Ovary (tissue), 9 donors: ENCODE data around the gene PRKAG1. TPM values are rescaled to one million over a fixed set of nuclear protein-coding genes. Genes with fewer than 3 reads are reported as not detected.
A peak's percentile ranks its signal among the peaks of the same experiment; 100 is the strongest.

ENCODE experiments used
- DNase-seq, 5 donors: peaks; one replicate each; pipeline ENCODE4 v3.0.0-alpha.2; 2019 to 2020
- H3K27ac ChIP-seq, 2 donors: fragments of 200-600 bp; one replicate each; pipeline versions ENCODE4 v1.5.1 to v1.8.0; 2019 to 2022
- H3K27me3 ChIP-seq: fragments of 200-600 bp; one replicate; pipeline ENCODE4 v1.8.0; 2022
- H3K36me3 ChIP-seq: fragments of 200-600 bp; sonication (generic); one replicate; pipeline ENCODE4 v1.5.1; 2019
- H3K4me1 ChIP-seq: one replicate; pipeline ENCODE4 v1.8.1; 2013; ENCODE audit warnings: mild to moderate bottlenecking, moderate library complexity; ENCODE audit not compliant: insufficient read depth
- H3K4me3 ChIP-seq: fragments of 200-600 bp; sonication (generic); one replicate; pipeline ENCODE4 v1.5.1; 2017
- H3K9me3 ChIP-seq, 2 donors: fragments of 200-600 bp in 1 of 2; sonication (generic) in 1 of 2; one replicate each; pipeline versions ENCODE4 v1.5.1 to v1.8.1; 2013 to 2019; ENCODE audit warnings: mild to moderate bottlenecking in 1 of 2, moderate library complexity in 1 of 2
- CTCF ChIP-seq, 3 donors: fragments of 450-650 bp in 2 of 3; fragments of 200-600 bp in 1 of 3; IDR thresholded peaks; one replicate each; pipeline versions ENCODE4 v1.5.1 to v1.8.0; 2016 to 2022; ENCODE audit warnings: antibody characterized with exemption in 3 of 3, mild to moderate bottlenecking in 1 of 3
- EP300 ChIP-seq: sonication (generic); formaldehyde crosslinking; IDR thresholded peaks from one replicate; pipeline ENCODE4 v1.6.1; 2017; ENCODE audit warnings: antibody characterized with exemption
- POLR2A ChIP-seq: fragments of 450-650 bp; IDR thresholded peaks from one replicate; pipeline ENCODE4 v1.6.1; 2017; ENCODE audit warnings: antibody characterized with exemption, mild to moderate bottlenecking, moderate library complexity
- WGBS, 3 donors: extraction: QIAGEN DNeasy Blood & Tissue Kit in 1 of 3; methylation state at CpG; one replicate each; pipeline versions ENCODE4 v1.1.5 to v1.1.7; 2013 to 2017; 5-methylcytosine and 5-hydroxymethylcytosine counted together
- intact Hi-C, 4 donors: fragments of 100-400 bp; cut with DNase I; formaldehyde crosslinking; loops; one replicate each; pipeline versions ENCODE4 v1.11.0 to v1.15.1; 2022 to 2023
- polyA plus RNA-seq, 2 donors: library from polyadenylated mRNA; stranded (reverse); fragments of 200-250 nt in 1 of 2; fragments of 350-450 nt in 1 of 2; fragmentation: Illumina TruSeq in 1 of 2; extraction: RNeasy Lipid Tissue Mini Kit (QIAGEN cat#74804) in 1 of 2; gene quantifications; one replicate each; pipeline ENCODE4 v1.2.3, GENCODE V29; 2013 to 2014
- total RNA-seq, 7 donors: library from RNA; depleted of rRNA in 2 of 7; stranded (reverse); fragments of >200 nt in 2 of 7; fragmentation: NEBNext Ultra II Directional in 3 of 7; extraction: Animal tissue kit (Norgen Biotek cat#: 25700) in 3 of 7; gene quantifications; one replicate each; pipeline versions ENCODE4 v1.1.0 to v1.2.4, GENCODE V29; 2016 to 2023
- donor health status: DM: no; HTN: no; CAD: no; lungs with moderate emphysema.
- donor health status: DM: no; HTN: no; CAD: no.
- donor health status: Bipolar disorder and iron deficiency.
- donor health status: DM: yes; HTN: yes; CAD: no.
- donor health status: DM: no; HTN: no; CAD: no.
- donor health status: DM: yes; HTN: yes; CAD: no.

Gene PRKAG1
- total and polyA plus RNA-seq, 9 donors, result 25.6 to 98.5 (median 38.3) TPM

DNA sequence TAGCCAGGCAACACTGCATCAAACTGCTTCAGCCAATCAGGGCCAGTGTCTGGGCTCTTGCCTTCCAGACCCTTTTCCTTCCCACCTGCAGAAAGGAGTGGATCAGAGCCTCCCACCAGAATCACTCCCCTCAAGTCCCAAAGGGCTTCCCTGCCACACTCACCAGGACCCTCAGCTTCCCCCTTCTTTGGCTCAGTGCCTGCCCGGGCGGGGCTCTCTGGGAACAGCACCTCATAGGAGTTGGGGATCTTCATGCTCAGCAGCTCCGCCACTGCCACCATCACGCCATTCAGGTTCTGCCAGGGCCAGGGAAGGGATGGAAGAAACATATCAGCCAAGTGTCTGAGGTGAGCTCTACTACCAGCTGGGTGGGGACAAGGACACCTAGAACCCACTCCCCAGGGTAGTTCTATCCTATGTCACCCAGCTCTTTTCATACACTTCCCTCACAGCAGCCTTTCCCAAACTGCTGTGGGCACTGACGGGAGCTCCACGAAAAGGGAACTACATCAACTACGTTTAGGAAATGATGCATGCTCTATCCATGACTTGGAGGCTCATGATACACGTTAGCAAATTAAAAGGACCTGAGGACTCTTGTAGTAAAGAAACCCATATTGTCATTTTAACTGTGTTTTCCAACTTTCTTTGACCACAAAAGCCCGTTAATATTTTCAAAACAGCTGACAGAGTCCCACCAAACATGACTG is 9.4 kb upstream of the PRKAG1 start:
- Histone ChIP-seq H3K27ac (no peak overlapping the region), H3K4me1 (no peaks in the 10 kb centered on the region), H3K36me3 (no peaks in the 10 kb centered on the region), H3K4me3 (no peak overlapping the region), H3K27me3 (no peaks in the 10 kb centered on the region), H3K9me3 (no peaks in the 10 kb centered on the region)
- 88 to 92% (median 89%) methylated on average over 9 of the region's 9 CpGs for WGBS, 3 donors
- peak in 1 of 5 donors; percentile 33 for DNase-seq
- TF ChIP-seq EP300, result no peak
- no peak for TF ChIP-seq CTCF (IDR thresholded peaks at IDR 0.05)
- TF ChIP-seq POLR2A, result no peak
- intact Hi-C loops, result no loop called here

DNA sequence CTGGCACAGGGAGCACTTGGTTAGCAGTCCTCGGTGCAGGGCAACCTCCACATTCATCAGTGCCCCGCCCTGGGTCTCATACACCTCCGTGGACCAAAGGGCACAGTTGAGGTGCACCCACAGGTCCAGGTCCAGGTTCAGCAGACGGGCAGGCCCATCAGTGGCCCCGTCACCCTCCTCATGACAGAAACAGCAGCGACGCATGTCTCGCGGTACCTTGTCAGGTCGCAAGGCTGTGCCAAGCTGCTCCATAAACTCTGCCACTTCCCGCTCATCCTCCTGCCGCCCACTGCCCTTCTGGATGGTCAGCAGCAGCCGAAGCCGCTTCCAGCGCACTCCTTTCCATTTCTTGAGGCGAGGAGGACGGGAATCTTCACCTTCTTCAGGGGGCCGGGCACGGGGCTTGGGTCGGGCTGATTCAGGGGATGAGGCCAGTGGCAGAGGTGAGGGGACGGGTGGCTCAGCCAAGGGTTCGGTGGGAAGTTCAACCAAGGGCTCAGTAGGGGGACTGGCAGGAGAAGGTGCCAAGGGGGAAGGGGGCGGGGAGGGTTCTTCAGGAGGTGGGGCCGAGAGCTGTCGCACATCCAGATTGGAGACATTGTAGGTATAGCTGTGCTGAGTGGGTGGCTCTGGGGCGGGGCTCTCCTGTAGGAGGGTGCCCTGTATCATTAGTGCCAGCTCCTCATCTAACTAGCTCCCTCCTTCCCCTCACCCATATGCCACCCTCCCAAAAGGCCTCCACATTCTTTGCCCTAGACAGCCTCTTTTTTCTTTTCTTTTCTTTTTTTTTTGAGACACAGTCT is 8.3 kb upstream of the PRKAG1 start:
- H3K36me3 ChIP-seq, result no peaks in the 10 kb centered on the region
- no peaks in the 10 kb centered on the region for H3K4me1 ChIP-seq
- no peaks in the 10 kb centered on the region for H3K9me3 ChIP-seq
- H3K27ac ChIP-seq, result no peak overlapping the region
- TF ChIP-seq EP300 (no peak), POLR2A (no peak), CTCF (IDR thresholded peaks at IDR 0.05) (no peak)
- intact Hi-C loops, result no loop called here
- DNase-seq, result peak in 2 of 5 donors; percentile 23 to 25
- H3K27me3 ChIP-seq, result no peaks in the 10 kb centered on the region
- 93 to 94% (median 94%) methylated on average over 25 to 26 of the region's 26 CpGs for WGBS, 3 donors
- H3K4me3 ChIP-seq, result no peak overlapping the region

DNA sequence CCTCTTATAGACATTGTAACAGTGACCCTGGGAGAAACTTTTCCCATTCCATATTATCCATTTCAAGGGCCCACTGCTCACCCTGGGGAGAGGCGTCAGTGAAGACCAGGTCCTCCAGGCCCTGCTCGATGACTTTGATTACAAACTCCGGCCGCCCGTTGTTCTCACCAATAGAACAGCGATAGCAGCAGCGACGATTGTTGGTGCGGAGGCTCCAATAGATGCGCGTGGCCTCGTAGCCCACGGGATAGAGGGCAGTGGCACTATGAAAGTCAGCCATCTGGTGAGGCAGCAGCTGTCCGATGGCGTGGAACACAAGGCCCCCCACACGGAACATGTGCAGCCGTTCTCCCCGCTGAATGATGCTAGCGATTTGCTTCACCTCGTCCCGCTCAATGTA is 7.5 kb upstream of the PRKAG1 start:
- 91 to 93% (median 92%) methylated on average over 21 of the region's 21 CpGs for WGBS, 3 donors
- intact Hi-C loops, result no loop called here

GRCh38 chr12:49025463-49025862 is 6.9 kb upstream of the PRKAG1 start:
- H3K4me1 ChIP-seq, result no peaks in the 10 kb centered on the region
- intact Hi-C loops, result no loop called here
- H3K27ac ChIP-seq, result no peak overlapping the region
- no peak for TF ChIP-seq EP300
- no peak for TF ChIP-seq POLR2A
- TF ChIP-seq CTCF (IDR thresholded peaks at IDR 0.05), result no peak
- no peaks in the 10 kb centered on the region for H3K36me3 ChIP-seq
- no peaks in the 10 kb centered on the region for H3K9me3 ChIP-seq
- no peaks in the 10 kb centered on the region for H3K27me3 ChIP-seq
- H3K4me3 ChIP-seq, result no peak overlapping the region
- no peak for DNase-seq
- 81 to 94% (median 86%) methylated on average over 4 of the region's 4 CpGs for WGBS, 3 donors

More for the DNA sequence above, 7.5 kb upstream of the PRKAG1 start:
- H3K9me3 ChIP-seq, result no peaks in the 10 kb centered on the region
- H3K4me3 ChIP-seq, result no peak overlapping the region
- H3K27ac ChIP-seq, result no peak overlapping the region
- peak in 1 of 5 donors; percentile 19 for DNase-seq
- H3K4me1 ChIP-seq, result no peaks in the 10 kb centered on the region
- no peaks in the 10 kb centered on the region for H3K27me3 ChIP-seq
- H3K36me3 ChIP-seq, result no peaks in the 10 kb centered on the region
- TF ChIP-seq CTCF (IDR thresholded peaks at IDR 0.05), result no peak
- no peak for TF ChIP-seq EP300
- TF ChIP-seq POLR2A, result no peak
